Measurements from ENCODE around the gene TFPT.
"Not testable (repeated sequence)": the region's sequence is repeated elsewhere in the genome, so short reads cannot be mapped to it uniquely, and the experiment has no call there.

TFPT gene

GRCh38 chr19:54099190-54099902, 16.1 kb downstream of the TFPT start:
- Histone ChIP-seq H2AFZ (ENCODE audit: low read depth, low read length) (no peak overlapping the region), H3K27me3 (ENCODE audit: insufficient read depth, low read length, poor library complexity) (no peaks in the 10 kb centered on the region), H4K20me1 (ENCODE audit: insufficient read depth, low read length) (no peaks in the 10 kb centered on the region), H3K4me3 (ENCODE audit: low read depth in 1 of 2, low read length in 2 of 2) (no peak overlapping the region), H3K79me2 (ENCODE audit: insufficient read depth, low read length) (peaks cover 17% of the 10 kb centered on the region), H3K9me3 (ENCODE audit: insufficient read depth, low read length, severe bottlenecking) (no peaks in the 10 kb centered on the region), H3K4me2 (ENCODE audit: insufficient read depth, low read length) (no peak overlapping the region), H3K27ac (ENCODE audit: low read length) (no peak overlapping the region), H3K4me1 (ENCODE audit: insufficient read depth, low read length) (peaks cover 18% of the 10 kb centered on the region), H3K9ac (ENCODE audit: low read depth, low read length) (no peak overlapping the region), H3K36me3 (ENCODE audit: insufficient read depth, low read length) (peaks cover 4% of the 10 kb centered on the region; the same call in 1 of the 2 replicates)
- DNase-seq, result no peak
- no peak for ATAC-seq (ENCODE audit: insufficient read depth, low read depth)
- TF ChIP-seq CTCF (IDR thresholded peaks at IDR 0.05; ENCODE audit: borderline replicate concordance, extremely low read depth, low read length, poor library complexity, severe bottlenecking) (no peak), EZH2 (IDR thresholded peaks at IDR 0.05; ENCODE audit: borderline replicate concordance, low read depth, low read length, severe bottlenecking) (no peak)

- H3K9ac ChIP-seq (ENCODE audit: low read depth, low read length), result no peak overlapping the region
- H3K27ac ChIP-seq (ENCODE audit: low read length), result no peak overlapping the region
- H3K36me3 ChIP-seq (ENCODE audit: insufficient read depth, low read length), result no peaks in the 10 kb centered on the region
- TF ChIP-seq CTCF (IDR thresholded peaks at IDR 0.05; ENCODE audit: borderline replicate concordance, extremely low read depth, low read length, poor library complexity, severe bottlenecking) (no peak), EZH2 (IDR thresholded peaks at IDR 0.05; ENCODE audit: borderline replicate concordance, low read depth, low read length, severe bottlenecking) (no peak)
- no peaks in the 10 kb centered on the region for H3K4me1 ChIP-seq (ENCODE audit: insufficient read depth, low read length)
- no peaks in the 10 kb centered on the region for H3K27me3 ChIP-seq (ENCODE audit: insufficient read depth, low read length, poor library complexity)
- H3K9me3 ChIP-seq (ENCODE audit: insufficient read depth, low read length, severe bottlenecking), result no peaks in the 10 kb centered on the region
- no peak overlapping the region for H2AFZ ChIP-seq (ENCODE audit: low read depth, low read length)
- DNase-seq, result no peak
- no peak for ATAC-seq (ENCODE audit: insufficient read depth, low read depth)
- no peak overlapping the region for H3K4me3 ChIP-seq (ENCODE audit: low read depth in 1 of 2, low read length in 2 of 2)
- no peaks in the 10 kb centered on the region for H3K79me2 ChIP-seq (ENCODE audit: insufficient read depth, low read length)
- H3K4me2 ChIP-seq (ENCODE audit: insufficient read depth, low read length), result no peak overlapping the region
- no peaks in the 10 kb centered on the region for H4K20me1 ChIP-seq (ENCODE audit: insufficient read depth, low read length)
Measured at GRCh38 chr19:54096617-54097106, 18.8 kb downstream of the TFPT start.

- not testable (repeated sequence) for H3K9me3 ChIP-seq (ENCODE audit: insufficient read depth, low read length, severe bottlenecking); ATAC-seq (ENCODE audit: insufficient read depth, low read depth); H3K4me3 ChIP-seq (ENCODE audit: low read depth in 1 of 2, low read length in 2 of 2); H4K20me1 ChIP-seq (ENCODE audit: insufficient read depth, low read length); H3K79me2 ChIP-seq (ENCODE audit: insufficient read depth, low read length); DNase-seq; H3K4me2 ChIP-seq (ENCODE audit: insufficient read depth, low read length); H2AFZ ChIP-seq (ENCODE audit: low read depth, low read length); H3K9ac ChIP-seq (ENCODE audit: low read depth, low read length); H3K36me3 ChIP-seq (ENCODE audit: insufficient read depth, low read length); H3K27me3 ChIP-seq (ENCODE audit: insufficient read depth, low read length, poor library complexity); H3K27ac ChIP-seq (ENCODE audit: low read length); H3K4me1 ChIP-seq (ENCODE audit: insufficient read depth, low read length)
Measured at GRCh38 chr19:54095859-54096616, 19.4 kb downstream of the TFPT start.
